ENCODE results near the gene DNAJC22.
"Not testable (repeated sequence)": the region's sequence is repeated elsewhere in the genome, so short reads cannot be mapped to it uniquely, and the experiment has no call there.

DNAJC22 gene

DNA sequence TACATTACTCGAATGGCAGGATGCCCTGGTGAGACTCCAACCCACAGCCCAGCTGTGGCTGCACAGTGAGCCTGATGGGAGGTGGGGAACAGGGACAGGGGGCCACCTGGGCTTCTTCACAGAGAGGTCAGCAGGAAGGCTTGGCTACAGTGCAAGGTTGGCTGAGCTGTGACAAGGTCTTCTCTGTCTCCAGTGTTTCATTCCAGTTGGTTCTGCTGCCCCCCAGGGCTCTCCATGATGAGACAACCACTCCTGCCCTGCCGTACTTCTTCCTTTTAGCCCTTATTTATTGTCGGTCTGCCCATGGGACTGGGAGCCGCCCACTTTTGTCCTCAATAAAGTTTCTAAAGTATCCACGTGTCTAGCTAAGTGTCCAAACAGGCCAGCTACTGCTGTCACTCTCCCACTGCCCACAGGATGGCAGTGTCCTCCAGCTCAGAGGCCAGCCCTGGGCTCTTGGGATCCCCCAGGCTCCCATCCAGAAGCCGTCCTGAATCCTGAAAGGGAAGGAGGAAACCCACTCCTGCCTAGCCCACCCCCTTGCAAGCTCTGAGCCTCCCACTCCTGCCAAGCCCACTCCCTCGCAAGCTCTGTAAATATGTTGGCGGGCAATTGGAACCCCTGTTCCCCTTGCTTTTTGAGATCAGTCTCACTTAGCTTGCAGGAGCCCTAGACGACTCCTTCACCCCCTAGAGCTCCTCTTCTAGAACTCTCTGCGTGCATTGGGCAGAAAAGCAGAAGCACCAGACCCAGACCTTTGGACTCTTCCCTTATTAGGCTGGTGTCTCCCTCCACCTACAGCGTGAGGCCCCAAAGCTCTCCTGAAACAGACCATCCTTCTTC lies 15.1 kb upstream of the DNAJC22 start:
- DNase-seq (ENCODE audit: low spot score) (peak; percentile 53), ATAC-seq (ENCODE audit: low read depth) (peak; percentile 72)
- Histone ChIP-seq H3K4me3 (ENCODE audit: severe bottlenecking) (no peak overlapping the region), H3K36me3 (ENCODE audit: low read depth) (peaks cover 31% of the 10 kb centered on the region), H3K27ac (ENCODE audit: poor library complexity, severe bottlenecking) (no peak overlapping the region), H3K9me3 (ENCODE audit: severe bottlenecking) (no peaks in the 10 kb centered on the region), H3K27me3 (ENCODE audit: insufficient read depth, poor library complexity, severe bottlenecking) (peaks cover 4% of the 10 kb centered on the region), H3K4me1 (ENCODE audit: insufficient read depth, poor library complexity, severe bottlenecking) (no peaks in the 10 kb centered on the region)
- TF ChIP-seq, protein P1, sequence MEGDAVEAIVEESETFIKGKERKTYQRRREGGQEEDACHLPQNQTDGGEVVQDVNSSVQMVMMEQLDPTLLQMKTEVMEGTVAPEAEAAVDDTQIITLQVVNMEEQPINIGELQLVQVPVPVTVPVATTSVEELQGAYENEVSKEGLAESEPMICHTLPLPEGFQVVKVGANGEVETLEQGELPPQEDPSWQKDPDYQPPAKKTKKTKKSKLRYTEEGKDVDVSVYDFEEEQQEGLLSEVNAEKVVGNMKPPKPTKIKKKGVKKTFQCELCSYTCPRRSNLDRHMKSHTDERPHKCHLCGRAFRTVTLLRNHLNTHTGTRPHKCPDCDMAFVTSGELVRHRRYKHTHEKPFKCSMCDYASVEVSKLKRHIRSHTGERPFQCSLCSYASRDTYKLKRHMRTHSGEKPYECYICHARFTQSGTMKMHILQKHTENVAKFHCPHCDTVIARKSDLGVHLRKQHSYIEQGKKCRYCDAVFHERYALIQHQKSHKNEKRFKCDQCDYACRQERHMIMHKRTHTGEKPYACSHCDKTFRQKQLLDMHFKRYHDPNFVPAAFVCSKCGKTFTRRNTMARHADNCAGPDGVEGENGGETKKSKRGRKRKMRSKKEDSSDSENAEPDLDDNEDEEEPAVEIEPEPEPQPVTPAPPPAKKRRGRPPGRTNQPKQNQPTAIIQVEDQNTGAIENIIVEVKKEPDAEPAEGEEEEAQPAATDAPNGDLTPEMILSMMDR (IDR thresholded peaks at IDR 0.05; ENCODE audit: poor library complexity, severe bottlenecking), result peak; percentile 75

DNA sequence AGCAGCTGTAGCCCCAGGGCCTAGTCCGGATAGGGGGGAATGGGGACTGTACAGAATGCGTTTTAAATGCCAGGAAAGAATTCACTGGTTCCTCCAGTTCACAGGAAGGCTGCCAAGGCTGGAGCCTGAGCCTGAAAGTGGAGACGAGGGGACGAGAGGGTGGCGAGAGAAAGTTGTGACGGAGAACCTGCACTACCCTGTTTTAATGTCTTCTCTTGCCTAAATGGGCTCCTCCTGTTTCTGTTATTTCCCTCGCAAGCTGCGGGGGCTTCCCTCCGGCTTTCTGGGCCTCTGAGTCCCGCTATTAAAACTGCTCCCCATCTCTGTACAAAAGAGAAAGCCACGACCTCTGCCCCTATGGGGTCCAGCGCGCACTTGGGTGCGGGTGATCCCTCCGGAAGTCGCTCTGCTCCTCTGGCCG lies 14.2 kb upstream of the DNAJC22 start:
- ATAC-seq (ENCODE audit: low read depth) (no peak), DNase-seq (ENCODE audit: low spot score) (peak; percentile 37)
- TF ChIP-seq, protein P1 (IDR thresholded peaks at IDR 0.05; ENCODE audit: poor library complexity, severe bottlenecking), result no peak
- peaks cover 7% of the 10 kb centered on the region for H3K27me3 ChIP-seq (ENCODE audit: insufficient read depth, poor library complexity, severe bottlenecking)
- peaks cover 23% of the 10 kb centered on the region for H3K36me3 ChIP-seq (ENCODE audit: low read depth)
- no peak overlapping the region for H3K27ac ChIP-seq (ENCODE audit: poor library complexity, severe bottlenecking)
- H3K4me3 ChIP-seq (ENCODE audit: severe bottlenecking), result no peak overlapping the region
- no peaks in the 10 kb centered on the region for H3K4me1 ChIP-seq (ENCODE audit: insufficient read depth, poor library complexity, severe bottlenecking)
- no peaks in the 10 kb centered on the region for H3K9me3 ChIP-seq (ENCODE audit: severe bottlenecking)

- Histone ChIP-seq H3K4me3 (ENCODE audit: severe bottlenecking) (no peak overlapping the region), H3K27me3 (ENCODE audit: insufficient read depth, poor library complexity, severe bottlenecking) (peaks cover 7% of the 10 kb centered on the region), H3K27ac (ENCODE audit: poor library complexity, severe bottlenecking) (no peak overlapping the region), H3K36me3 (ENCODE audit: low read depth) (peaks cover 20% of the 10 kb centered on the region), H3K4me1 (ENCODE audit: insufficient read depth, poor library complexity, severe bottlenecking) (no peaks in the 10 kb centered on the region), H3K9me3 (ENCODE audit: severe bottlenecking) (no peaks in the 10 kb centered on the region)
- ATAC-seq (ENCODE audit: low read depth), result no peak
- peak; percentile 49 for DNase-seq (ENCODE audit: low spot score)
- TF ChIP-seq, protein P1 (IDR thresholded peaks at IDR 0.05; ENCODE audit: poor library complexity, severe bottlenecking), result no peak
Observed at GRCh38 chr12:49332891-49333371, 13.8 kb upstream of the DNAJC22 start.

- not testable (repeated sequence) for H3K27me3 ChIP-seq (ENCODE audit: insufficient read depth, poor library complexity, severe bottlenecking); H3K4me3 ChIP-seq (ENCODE audit: severe bottlenecking); H3K27ac ChIP-seq (ENCODE audit: poor library complexity, severe bottlenecking); H3K9me3 ChIP-seq (ENCODE audit: severe bottlenecking); H3K4me1 ChIP-seq (ENCODE audit: insufficient read depth, poor library complexity, severe bottlenecking); ATAC-seq (ENCODE audit: low read depth)
- DNase-seq (ENCODE audit: low spot score), result peak; percentile 19
- peaks cover 20% of the 10 kb centered on the region for H3K36me3 ChIP-seq (ENCODE audit: low read depth)
Observed at GRCh38 chr12:49333778-49334177, 12.9 kb upstream of the DNAJC22 start.

- DNase-seq (ENCODE audit: low spot score) (peak; percentile 57), ATAC-seq (ENCODE audit: low read depth) (no peak)
- Histone ChIP-seq H3K4me1 (ENCODE audit: insufficient read depth, poor library complexity, severe bottlenecking) (no peaks in the 10 kb centered on the region), H3K9me3 (ENCODE audit: severe bottlenecking) (no peaks in the 10 kb centered on the region), H3K27ac (ENCODE audit: poor library complexity, severe bottlenecking) (no peak overlapping the region), H3K27me3 (ENCODE audit: insufficient read depth, poor library complexity, severe bottlenecking) (peaks cover 7% of the 10 kb centered on the region), H3K4me3 (ENCODE audit: severe bottlenecking) (no peak overlapping the region), H3K36me3 (ENCODE audit: low read depth) (peaks cover 16% of the 10 kb centered on the region)
- TF ChIP-seq, protein P1 (IDR thresholded peaks at IDR 0.05; ENCODE audit: poor library complexity, severe bottlenecking), result no peak
Observed at GRCh38 chr12:49334226-49334625, 12.5 kb upstream of the DNAJC22 start.
